ENCODE data around the gene GDAP1L1. TPM values are rescaled to one million over a fixed set of nuclear protein-coding genes. Genes with fewer than 3 reads are reported as not detected.

The GDAP1L1 gene
- total RNA-seq, 1 donor: not detected

DNA sequence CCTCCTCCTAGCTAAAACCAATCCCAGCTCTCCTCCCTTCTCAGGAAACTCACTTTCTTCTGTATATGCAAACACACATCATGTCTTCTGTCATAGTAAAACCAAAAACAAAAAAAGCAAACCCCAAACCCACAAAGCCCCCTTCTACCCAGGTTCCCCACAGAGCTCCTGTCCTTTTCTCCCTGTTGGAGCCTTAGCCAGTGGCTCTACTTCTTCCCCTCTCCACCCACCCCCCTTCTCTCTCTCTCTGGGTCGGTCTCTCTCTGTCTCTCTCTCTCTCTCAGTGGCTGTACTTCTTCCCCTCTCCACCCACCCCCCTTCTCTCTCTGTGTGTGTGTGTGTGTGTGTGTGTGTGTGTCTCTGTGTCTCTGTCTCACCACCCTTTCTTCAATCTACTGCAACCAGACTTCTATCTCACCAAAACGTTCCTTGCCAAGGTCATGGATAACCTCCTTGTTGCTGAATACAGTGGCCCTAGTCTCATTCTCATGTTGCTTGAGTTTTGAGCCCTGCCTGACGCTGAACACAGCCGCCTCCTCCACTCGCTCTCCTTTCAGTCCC lies 27.9 kb upstream of the GDAP1L1 start:
- DNase-seq (ENCODE audit: low read depth): no peak
- H3K4me3 ChIP-seq (ENCODE audit: low read depth, low read length): no peak overlapping the region
- no peak for TF ChIP-seq CTCF (IDR thresholded peaks at IDR 0.05; ENCODE audit: insufficient read depth, low read depth, low read length)

DNA sequence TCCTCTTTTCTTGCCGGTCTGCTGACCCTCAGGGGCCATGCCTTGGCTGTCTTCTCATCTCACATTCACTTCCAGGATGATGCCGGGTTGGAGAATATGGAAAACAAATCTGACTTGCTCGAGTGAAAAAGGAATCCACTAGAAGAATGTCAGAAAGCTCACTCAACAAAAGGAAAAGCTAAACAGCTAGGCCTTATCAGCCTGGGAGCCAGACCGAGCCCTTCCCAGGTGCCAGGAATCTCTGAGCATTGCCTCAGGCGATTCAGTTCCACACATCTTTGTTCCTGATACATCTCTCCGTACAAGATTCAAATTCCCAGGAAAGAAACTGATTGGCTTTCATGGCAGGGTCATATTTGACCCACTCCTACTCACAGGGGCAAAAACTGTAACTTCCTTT lies 27.3 kb upstream of the GDAP1L1 start:
- DNase-seq (ENCODE audit: low read depth): no peak
- TF ChIP-seq CTCF (IDR thresholded peaks at IDR 0.05; ENCODE audit: insufficient read depth, low read depth, low read length): no peak
- H3K4me3 ChIP-seq (ENCODE audit: low read depth, low read length): no peak overlapping the region

DNA sequence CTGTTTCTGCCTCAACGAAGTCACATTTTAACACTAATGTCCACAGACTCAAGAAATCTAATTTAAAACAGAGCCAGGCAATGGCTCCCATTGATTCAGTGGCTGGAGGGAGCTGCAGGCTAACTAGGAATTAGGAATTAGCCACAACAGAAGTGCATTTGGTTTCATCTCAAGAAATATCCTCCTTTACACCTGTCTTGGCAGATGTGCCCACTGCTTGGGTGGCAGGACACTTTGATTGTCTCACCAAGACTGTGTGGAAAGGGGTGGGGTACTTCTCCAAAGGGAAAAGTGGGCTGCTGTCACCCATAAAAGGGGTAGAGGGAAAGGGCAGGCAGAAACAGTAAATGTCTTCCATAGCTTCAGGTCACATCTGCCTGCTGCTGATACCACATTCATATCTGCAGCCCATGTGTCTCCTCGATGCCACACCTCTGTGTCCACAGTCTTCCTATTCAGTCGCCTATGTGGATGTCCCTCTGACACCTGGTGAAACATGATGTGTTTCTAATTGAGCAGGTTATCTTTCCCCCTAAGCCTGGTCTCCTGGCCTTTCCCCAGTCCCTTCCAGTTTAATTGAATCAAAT lies 25.6 kb upstream of the GDAP1L1 start:
- H3K4me3 ChIP-seq (ENCODE audit: low read depth, low read length): no peak overlapping the region
- TF ChIP-seq CTCF (IDR thresholded peaks at IDR 0.05; ENCODE audit: insufficient read depth, low read depth, low read length): no peak
- DNase-seq (ENCODE audit: low read depth): no peak

GRCh38 chr20:44222027-44222426 lies 25.1 kb upstream of the GDAP1L1 start:
- TF ChIP-seq CTCF (IDR thresholded peaks at IDR 0.05; ENCODE audit: insufficient read depth, low read depth, low read length): no peak
- H3K4me3 ChIP-seq (ENCODE audit: low read depth, low read length): no peak overlapping the region
- DNase-seq (ENCODE audit: low read depth): no peak

GRCh38 chr20:44222633-44223368 lies 24.3 kb upstream of the GDAP1L1 start:
- no peak for TF ChIP-seq CTCF (IDR thresholded peaks at IDR 0.05; ENCODE audit: insufficient read depth, low read depth, low read length)
- no peak for DNase-seq (ENCODE audit: low read depth)
- H3K4me3 ChIP-seq (ENCODE audit: low read depth, low read length): no peak overlapping the region

GRCh38 chr20:44223721-44224120 lies 23.4 kb upstream of the GDAP1L1 start:
- no peak for TF ChIP-seq CTCF (IDR thresholded peaks at IDR 0.05; ENCODE audit: insufficient read depth, low read depth, low read length)
- no peak for DNase-seq (ENCODE audit: low read depth)
- H3K4me3 ChIP-seq (ENCODE audit: low read depth, low read length): no peak overlapping the region

Data from fibroblast of villous mesenchyme (primary cell).